GM19025 (cell line): ENCODE measurements around the gene ZHX3.
"Not testable (repeated sequence)": the region's sequence is repeated elsewhere in the genome, so short reads cannot be mapped to it uniquely, and the experiment has no call there.

Source experiments
- ATAC-seq: cut with Tn5 transposase; IDR thresholded peaks from one replicate; pipeline ENCODE4 v1.9.1; 2021; ENCODE audit warnings: mild to moderate bottlenecking, low read depth, moderate library complexity; ENCODE audit not compliant: unreplicated experiment

Gene ZHX3

DNA sequence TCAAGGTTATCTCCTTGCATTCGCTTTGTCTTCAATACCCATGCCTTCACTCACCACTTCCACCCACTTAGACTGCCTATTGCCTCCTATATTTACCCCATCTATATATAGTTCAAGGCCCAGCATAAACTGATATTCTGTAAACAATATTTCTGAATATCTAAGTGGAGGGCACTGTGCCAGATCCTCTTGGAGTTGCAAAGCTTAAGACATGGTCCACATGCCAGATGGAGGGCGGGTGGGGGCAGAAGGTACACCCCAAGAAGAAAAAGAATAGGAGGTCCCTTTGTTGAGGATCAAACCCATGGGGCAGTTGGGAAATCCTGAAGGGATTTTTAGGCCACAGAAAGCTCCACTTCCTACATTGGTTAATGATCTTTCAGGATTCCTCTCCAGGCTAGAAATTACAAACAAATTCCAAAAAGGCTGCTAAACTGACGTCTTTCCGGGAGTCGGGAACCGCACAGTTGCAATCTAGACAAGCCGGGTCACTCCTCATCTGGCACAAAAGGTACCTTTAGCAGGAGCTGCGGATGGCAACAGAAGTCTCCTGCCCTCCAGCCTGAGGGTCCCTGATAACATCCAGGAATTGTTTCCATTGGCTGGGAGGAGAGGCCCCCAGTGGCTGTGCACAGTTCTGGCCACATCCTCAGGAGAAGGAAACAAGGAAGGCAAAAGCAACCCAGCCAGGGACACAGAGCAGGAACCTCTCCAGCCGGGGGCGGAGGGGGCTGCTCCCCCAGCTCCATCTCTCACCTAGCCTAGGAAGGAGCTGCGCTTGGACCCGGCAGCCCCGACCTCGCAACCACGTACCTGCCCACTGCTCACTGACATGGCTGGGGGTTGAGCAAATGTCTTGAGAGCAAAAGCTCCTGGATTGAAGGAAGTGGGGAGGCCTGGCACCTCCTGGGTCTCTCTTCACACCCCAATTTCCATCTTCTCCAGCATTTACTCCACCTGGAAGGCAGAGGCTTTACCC is 17.2 kb upstream of the ZHX3 start:
- ATAC-seq = no peak

DNA sequence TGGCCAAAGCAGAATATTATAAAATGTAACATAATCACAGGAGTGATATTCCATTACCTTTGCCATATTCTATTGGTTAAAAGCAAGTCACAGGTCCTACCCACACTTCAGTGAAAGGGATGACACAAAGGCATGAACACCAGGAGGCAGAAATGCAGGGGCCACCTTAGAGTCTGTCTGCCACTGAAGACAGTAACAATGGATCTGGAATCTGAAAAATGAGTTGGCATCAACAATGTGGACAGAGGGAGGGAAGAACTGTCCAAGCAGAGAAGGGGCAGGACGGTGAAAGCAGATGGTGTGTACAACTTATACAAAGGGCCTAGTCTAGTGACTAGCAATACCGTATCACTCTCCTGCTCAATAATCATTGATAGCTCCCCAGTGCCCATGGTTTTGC is 16.5 kb upstream of the ZHX3 start:
- ATAC-seq = no peak

GRCh38 chr20:41331731-41332130 is 14.2 kb upstream of the ZHX3 start:
- ATAC-seq = no peak

DNA sequence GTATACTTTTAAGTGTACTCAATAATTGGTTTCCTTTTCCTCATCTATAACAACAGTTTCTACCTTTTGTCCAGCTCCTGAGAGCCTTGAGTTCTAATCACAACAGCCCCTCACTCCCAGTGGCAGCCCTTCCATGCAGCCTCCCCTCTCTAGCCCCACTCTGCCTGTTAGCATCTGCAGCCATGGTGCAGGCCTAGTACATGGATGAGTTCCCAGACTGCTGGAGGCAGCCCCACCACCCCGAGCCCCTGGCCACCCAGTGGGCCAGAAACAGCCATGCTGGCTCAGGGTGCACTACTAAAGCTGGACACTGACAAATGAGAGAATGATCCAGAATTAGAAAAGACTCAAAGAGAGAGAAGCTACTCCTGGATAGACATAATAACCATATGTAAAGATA is 13.4 kb upstream of the ZHX3 start:
- no peak for ATAC-seq

DNA sequence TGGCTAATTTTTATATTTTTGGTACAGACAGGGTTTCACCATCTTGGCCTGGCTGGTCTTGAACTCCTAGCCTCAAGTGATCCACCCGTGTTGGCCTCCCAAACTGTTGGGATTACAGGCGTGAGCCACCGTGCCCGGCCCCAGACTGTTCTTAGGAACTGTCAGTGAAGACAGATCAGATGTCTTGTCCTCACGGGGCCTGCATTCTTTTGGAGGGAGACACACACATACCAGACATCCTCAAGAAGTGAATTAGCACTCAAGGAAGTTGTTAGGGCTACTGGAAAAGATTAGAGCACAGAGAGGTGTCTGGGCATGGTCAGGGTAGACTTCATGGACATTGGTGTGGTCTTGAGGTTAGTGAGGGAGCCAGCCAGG is 12.8 kb upstream of the ZHX3 start:
- ATAC-seq = no peak

DNA sequence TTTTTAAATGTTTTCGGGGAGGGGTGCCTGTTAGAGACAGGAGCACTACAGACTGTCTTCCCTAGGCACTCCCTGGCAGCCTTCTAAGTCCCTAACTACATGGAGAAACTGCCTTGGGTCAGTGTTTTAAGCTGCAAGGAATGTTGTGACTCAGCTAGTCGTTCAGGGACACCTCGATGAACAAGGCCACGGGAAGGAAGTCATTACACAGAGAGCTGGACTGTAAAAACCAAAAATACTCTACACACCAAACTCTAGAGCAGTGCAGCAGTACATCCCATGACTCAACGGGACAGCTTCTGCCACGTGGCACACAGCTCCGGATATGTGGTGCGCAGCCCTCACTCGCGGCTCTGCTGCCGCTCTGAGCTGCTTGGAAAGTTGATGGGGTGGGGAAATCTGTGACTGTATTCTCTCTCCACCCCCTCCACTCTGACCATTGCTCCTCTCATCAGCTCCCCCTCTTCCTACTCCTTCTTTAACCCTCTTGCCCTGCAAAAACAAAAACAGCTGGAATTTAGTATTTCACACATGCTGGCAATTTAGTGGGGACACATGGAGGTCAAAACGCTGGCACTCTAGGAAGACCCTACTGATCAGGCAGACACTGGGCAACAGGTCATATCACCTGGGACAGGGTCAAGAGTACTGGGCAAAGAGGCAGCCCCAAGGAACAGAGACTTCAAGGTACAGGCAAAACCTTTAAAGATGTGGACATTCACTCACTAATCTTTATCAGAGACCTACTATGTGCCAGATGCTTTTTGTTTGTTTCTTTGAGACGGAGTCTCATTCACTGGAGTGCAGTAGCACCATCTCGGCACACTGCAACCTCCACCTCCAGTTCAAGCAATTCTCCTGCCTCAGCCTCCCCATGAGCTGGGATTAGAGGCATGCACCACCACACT is 12.2 kb upstream of the ZHX3 start:
- ATAC-seq = peak; percentile 57

- ATAC-seq = no peak
These were observed 9.6 kb upstream of the ZHX3 start for GRCh38 chr20:41327178-41327577.

- ATAC-seq = no peak
These were observed 3.4 kb upstream of the ZHX3 start for GRCh38 chr20:41320976-41321375.

GRCh38 chr20:41320441-41320840 is 2.9 kb upstream of the ZHX3 start:
- ATAC-seq = no peak

GRCh38 chr20:41318271-41318649 is 729 bp upstream of the ZHX3 start:
- no peak for ATAC-seq

GRCh38 chr20:41316602-41317545 is 657 bp downstream of the ZHX3 start:
- peak; percentile 55 for ATAC-seq

- ATAC-seq = no peak
These were observed 1.5 kb downstream of the ZHX3 start for GRCh38 chr20:41316051-41316450.

DNA sequence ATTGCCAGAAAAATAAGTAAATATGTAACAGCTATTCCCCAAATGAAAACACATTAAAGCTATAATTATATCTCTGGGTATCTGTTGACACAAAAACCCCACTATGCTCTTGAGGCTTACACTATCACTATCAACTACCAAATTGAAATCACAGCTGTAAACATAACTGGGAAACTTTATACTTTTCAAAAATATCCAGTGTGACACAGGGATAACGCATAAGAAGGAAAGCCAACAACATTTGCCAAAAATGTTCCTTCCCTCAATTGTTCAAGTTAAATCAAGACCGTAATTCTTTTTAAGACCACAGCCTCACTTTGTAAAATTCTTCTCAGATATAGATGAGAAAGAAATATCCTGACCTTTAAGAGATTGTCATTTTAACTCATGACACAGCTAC is 3.1 kb downstream of the ZHX3 start:
- no peak for ATAC-seq

DNA sequence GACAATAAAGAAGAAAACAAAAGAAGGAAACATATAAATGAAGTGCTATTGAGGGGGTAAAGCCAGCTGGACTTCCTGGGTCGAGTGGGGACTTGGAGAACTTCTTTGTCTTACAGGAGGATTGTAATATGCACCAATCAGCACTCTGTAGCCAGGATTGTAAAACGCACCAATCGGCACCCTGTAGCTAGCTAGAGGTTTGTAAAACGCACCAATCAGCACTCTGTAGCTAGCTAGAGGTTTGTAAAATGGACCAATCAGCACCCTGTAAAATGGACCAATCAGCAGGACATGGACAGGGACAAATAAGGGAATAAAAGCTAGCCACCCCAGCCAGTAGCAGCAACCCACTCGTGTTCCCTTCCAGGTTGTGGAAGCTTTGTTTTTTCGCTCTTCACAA is 5.5 kb downstream of the ZHX3 start:
- not testable (repeated sequence) for ATAC-seq

GRCh38 chr20:41309817-41310216 is 7.7 kb downstream of the ZHX3 start:
- ATAC-seq = no peak

DNA sequence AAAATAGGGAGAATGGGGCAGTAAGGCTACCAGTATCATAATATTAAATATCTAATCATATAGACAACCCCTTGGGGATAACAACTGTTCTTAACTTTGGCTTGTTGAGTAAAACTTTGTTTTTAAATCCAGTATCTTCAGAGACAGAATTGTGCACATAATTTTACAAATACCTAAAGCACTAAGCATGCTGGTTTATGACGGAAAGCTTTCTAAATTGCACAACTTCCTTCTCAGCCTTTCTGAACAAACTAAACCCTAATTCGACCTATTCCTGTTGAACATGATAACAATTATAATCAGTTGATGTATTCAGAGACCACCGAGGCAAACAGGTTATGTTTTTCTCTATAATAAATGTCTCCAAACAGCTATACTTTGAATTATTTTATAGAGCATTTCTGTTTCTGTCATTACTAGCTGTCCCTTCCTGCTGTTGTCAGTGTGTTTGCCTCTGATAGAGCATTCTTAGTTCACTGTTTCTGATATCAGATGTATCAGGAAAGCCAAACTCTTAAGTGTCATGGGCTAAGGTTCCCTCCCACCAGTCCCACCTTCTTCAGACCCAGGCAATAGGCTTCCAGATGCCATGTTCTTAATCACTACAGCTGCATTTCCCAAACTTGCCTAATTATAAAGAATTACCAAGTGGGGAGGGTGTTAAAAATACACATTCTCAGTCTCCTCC is 8.7 kb downstream of the ZHX3 start:
- no peak for ATAC-seq

- ATAC-seq = no peak
These were observed 9.2 kb downstream of the ZHX3 start for GRCh38 chr20:41308290-41308711.

- no peak for ATAC-seq
These were observed 10.5 kb downstream of the ZHX3 start for GRCh38 chr20:41307021-41307420.

GRCh38 chr20:41306061-41306727 is 11.3 kb downstream of the ZHX3 start:
- peak; percentile 60 for ATAC-seq
